GM19328 (cell line): ENCODE measurements around the gene SCAF1.

ENCODE experiments used
- ATAC-seq: cut with Tn5 transposase; IDR thresholded peaks from one replicate; pipeline ENCODE4 v1.9.1; 2021; ENCODE audit warnings: mild to moderate bottlenecking, moderate library complexity; ENCODE audit not compliant: unreplicated experiment

The SCAF1 gene

GRCh38 chr19:49701271-49701786 lies 59.3 kb downstream of the SCAF1 start:
- ATAC-seq: no peak

- no peak for ATAC-seq
Measured at GRCh38 chr19:49704888-49705642, 63.1 kb downstream of the SCAF1 start.

GRCh38 chr19:49705919-49706318 lies 63.9 kb downstream of the SCAF1 start:
- ATAC-seq: no peak
